IMR-90 (cell line): Measurements from ENCODE around the gene DPYSL5. TPM values are rescaled to one million over a fixed set of nuclear protein-coding genes. Genes with fewer than 3 reads are reported as not detected.

Experiments used
- ATAC-seq: fragments of 200-7000 bp; cut with Tn5 transposase; 2 replicates; pipeline ENCODE4 v1.9.1; 2020; ENCODE audit warnings: low read depth, mild to moderate bottlenecking, moderate library complexity
- BruUV-seq: library from RNA; stranded (reverse); fragments of 400-500 nt; replicated peaks from 2 replicates; lab custom pipeline; 2021; lab: Mats Ljungman, UMichigan
- CTCF ChIA-PET: fragments of 300-600 bp; formaldehyde crosslinking; extraction: SDS; loops from one replicate; lab custom pipeline; 2021; ENCODE audit warnings: antibody characterized with exemption; lab: Yijun Ruan, JAX
- POLR2A ChIA-PET: fragments of 300-600 bp; sonication (Branson Sonifier 250); formaldehyde crosslinking; loops from one replicate; lab custom pipeline; 2022; ENCODE audit warnings: antibody characterized with exemption; ENCODE audit not compliant: unreplicated experiment; lab: Charles Lee
- DNase-seq: peaks from one replicate; pipeline ENCODE4 v3.0.0; 2013
- H2AFZ ChIP-seq: replicated peaks from 2 replicates; pipeline ENCODE3; 2013; ENCODE audit warnings: low read length, mild to moderate bottlenecking; ENCODE audit not compliant: poor library complexity
- H2AK5ac ChIP-seq: 2 replicates; pipeline ENCODE4 v1.6.1; 2013; ENCODE audit warnings: low read depth, low read length, inconsistent platforms
- H2AK9ac ChIP-seq: replicated peaks from 2 replicates; pipeline ENCODE3; 2013; ENCODE audit warnings: mild to moderate bottlenecking, low read depth, low read length, moderate library complexity; ENCODE audit not compliant: poor library complexity
- H2BK120ac ChIP-seq: 2 replicates; pipeline ENCODE4 v1.6.1; 2013; ENCODE audit warnings: low read depth, low read length, inconsistent platforms
- H2BK15ac ChIP-seq: 3 replicates; pipeline ENCODE4 v1.6.1; 2013; ENCODE audit warnings: low read depth, low read length, inconsistent platforms
- H2BK20ac ChIP-seq: 2 replicates; pipeline ENCODE4 v1.6.1; 2013; ENCODE audit warnings: low read depth, mild to moderate bottlenecking, inconsistent platforms, low read length, moderate library complexity
- H2BK5ac ChIP-seq: 2 replicates; pipeline ENCODE4 v1.6.1; 2013; ENCODE audit warnings: mild to moderate bottlenecking, low read depth, low read length, inconsistent platforms; ENCODE audit not compliant: poor library complexity, severe bottlenecking
- H3K14ac ChIP-seq: replicated peaks from 2 replicates; pipeline ENCODE4 v1.6.1; 2013; ENCODE audit warnings: low read depth, low read length, inconsistent platforms
- H3K18ac ChIP-seq: 2 replicates; pipeline ENCODE4 v1.6.1; 2013; ENCODE audit warnings: low read depth, low read length, control low read depth
- H3K23ac ChIP-seq: 2 replicates; pipeline ENCODE4 v1.6.1; 2013; ENCODE audit warnings: low read depth, low read length, inconsistent platforms
- H3K27ac ChIP-seq: 2 replicates; pipeline ENCODE4 v1.5.1; 2013; ENCODE audit warnings: mild to moderate bottlenecking, control low read depth, low read length; ENCODE audit not compliant: insufficient read depth
- H3K27me3 ChIP-seq: 2 replicates; pipeline ENCODE4 v1.6.1; 2013; ENCODE audit warnings: low read length; ENCODE audit not compliant: control insufficient read depth, insufficient read depth
- H3K36me3 ChIP-seq: 2 replicates; pipeline ENCODE4 v1.6.1; 2013; ENCODE audit warnings: low read length, mixed read lengths; ENCODE audit not compliant: control insufficient read depth, insufficient read depth
- H3K4ac ChIP-seq: 2 replicates; pipeline ENCODE4 v1.6.1; 2013; ENCODE audit warnings: low read depth, low read length, inconsistent platforms
- H3K4me1 ChIP-seq: 2 replicates; pipeline ENCODE4 v1.6.1; 2013; ENCODE audit warnings: low read length, mixed read lengths; ENCODE audit not compliant: control insufficient read depth, insufficient read depth
- H3K4me2 ChIP-seq: 2 replicates; pipeline ENCODE4 v1.6.1; 2013; ENCODE audit warnings: low read depth, mild to moderate bottlenecking, control low read depth, low read length, moderate library complexity
- H3K4me3 ChIP-seq: 2 replicates; pipeline ENCODE4 v1.5.1; 2013; ENCODE audit warnings: low read depth, mild to moderate bottlenecking, control low read depth, low read length, moderate library complexity; ENCODE audit not compliant: insufficient read depth
- H3K56ac ChIP-seq: 2 replicates; pipeline ENCODE4 v1.6.1; 2013; ENCODE audit warnings: low read length, inconsistent platforms; ENCODE audit not compliant: insufficient read depth; ENCODE audit errors: extremely low read depth
- H3K79me1 ChIP-seq, 2 experiments: 2 replicates each; pipeline ENCODE4 v1.6.1; 2013; ENCODE audit warnings: low read length in 2 of 2, inconsistent platforms in 1 of 2, low read depth in 1 of 2
- H3K9ac ChIP-seq: 2 replicates; pipeline ENCODE4 v1.6.1; 2013; ENCODE audit warnings: low read depth, low read length, control low read depth
- H3K9me1 ChIP-seq: 2 replicates; pipeline ENCODE4 v1.6.1; 2013; ENCODE audit warnings: low read length, inconsistent platforms; ENCODE audit not compliant: insufficient read depth
- H3K9me3 ChIP-seq: 2 replicates; pipeline ENCODE4 v1.6.1; 2013; ENCODE audit warnings: low read length; ENCODE audit not compliant: control insufficient read depth, insufficient read depth
- H4K20me1 ChIP-seq: 2 replicates; pipeline ENCODE4 v1.6.1; 2013; ENCODE audit warnings: low read length, inconsistent platforms; ENCODE audit not compliant: insufficient read depth
- H4K5ac ChIP-seq: 2 replicates; pipeline ENCODE4 v1.6.1; 2013; ENCODE audit warnings: mild to moderate bottlenecking, low read depth, low read length, control low read depth
- H4K8ac ChIP-seq, 2 experiments: 2 replicates each; pipeline ENCODE4 v1.6.1; 2013; ENCODE audit warnings: low read depth in 2 of 2, low read length in 2 of 2, control low read depth in 1 of 2, inconsistent platforms in 1 of 2
- H4K91ac ChIP-seq: 2 replicates; pipeline ENCODE4 v1.6.1; 2013; ENCODE audit warnings: low read depth, low read length, inconsistent platforms; ENCODE audit not compliant: insufficient read depth
- FOS ChIP-seq: fragments of 150-350 bp; IDR thresholded peaks from 2 replicates; pipeline ENCODE4 v1.6.1; 2016; ENCODE audit warnings: low read depth, low read length
- RCOR1 ChIP-seq: IDR thresholded peaks from 2 replicates; pipeline ENCODE4 v1.6.1; 2012; ENCODE audit warnings: mild to moderate bottlenecking, low read length, improper control_type of control experiment; ENCODE audit not compliant: insufficient replicate concordance
- WGBS, 2 experiments: methylation state at CpG; one replicate each; pipeline versions ENCODE4 v1.1.5 to v1.1.7; 2013; ENCODE audit warnings: missing lambda C conversion rate in 2 of 2; ENCODE audit not compliant: insufficient read length in 1 of 2; ENCODE audit errors: extremely low coverage in 2 of 2; 5-methylcytosine and 5-hydroxymethylcytosine counted together
- dilution Hi-C: fragments of 300-500 bp; cut with HindIII; formaldehyde crosslinking; loops from one replicate; pipeline ENCODE4 v1.14.3; 2018; ENCODE audit warnings: low sequenced_read_pairs; ENCODE audit not compliant: unreplicated experiment
- in situ Hi-C: fragments of 300-500 bp; cut with MboI; formaldehyde crosslinking; loops from 3 replicates; pipeline ENCODE4 v1.14.3; 2019; ENCODE audit warnings: low sequenced_read_pairs, inconsistent platforms, mixed read lengths
- intact Hi-C: fragments of 100-400 bp; cut with micrococcal nuclease; formaldehyde crosslinking; loops from 2 replicates; pipeline ENCODE4 v1.10.0; 2022
- polyA plus RNA-seq, 3 experiments: library from polyadenylated mRNA; depleted of rRNA; stranded (reverse); fragments of >200 nt; gene quantifications; 2 replicates each; pipeline ENCODE4 v1.2.3, GENCODE V29; 2012; ENCODE audit warnings: low replicate concordance in 1 of 3
- total RNA-seq: library from RNA; depleted of rRNA; stranded (reverse); fragments of >200 nt; gene quantifications from 2 replicates; pipeline ENCODE4 v1.2.3, GENCODE V29; 2012

The DPYSL5 gene
- total and polyA plus RNA-seq, 2 of the 4 experiments (the other 2 are of a cell fraction) = not detected

- H3K4me3 ChIP-seq = no peak overlapping the region
- H2BK120ac ChIP-seq = no peak overlapping the region
- dilution Hi-C loops (no loop called here), intact Hi-C loops (no loop called here), in situ Hi-C loops (no loop called here)
- H2AK5ac ChIP-seq = no peak overlapping the region
- H3K4ac ChIP-seq = no peak overlapping the region
- no TSS peak for BruUV-seq
- no peak overlapping the region for H4K8ac ChIP-seq
- H4K5ac ChIP-seq = no peak overlapping the region
- no peaks in the 10 kb centered on the region for H3K79me1 ChIP-seq
- H3K18ac ChIP-seq = no peak overlapping the region
- H2BK5ac ChIP-seq = no peak overlapping the region
- 0 out of 2 replicates have a peak, but pooled peaks cover 3% of the 10 kb centered on the region for H3K9me1 ChIP-seq
- WGBS, 2 experiments = no CpG with 5 or more reads among the region's 3 CpGs
- no peak overlapping the region for H4K91ac ChIP-seq
- no peak for TF ChIP-seq RCOR1
- no peak for TF ChIP-seq FOS
- H3K56ac ChIP-seq = no peak overlapping the region
- no peak overlapping the region for H3K9ac ChIP-seq
- no peak overlapping the region for H3K14ac ChIP-seq
- H3K9me3 ChIP-seq = no peaks in the 10 kb centered on the region
- no peak overlapping the region for H2BK15ac ChIP-seq
- ATAC-seq = no peak
- no peak overlapping the region for H3K23ac ChIP-seq
- peak overlapping the region; percentile 56 for H2AFZ ChIP-seq
- no peaks in the 10 kb centered on the region for H4K20me1 ChIP-seq
- no peak overlapping the region for H3K27ac ChIP-seq
- CTCF ChIA-PET = no interaction called here
- no peaks in the 10 kb centered on the region for H3K4me1 ChIP-seq
- H3K36me3 ChIP-seq = no peaks in the 10 kb centered on the region
- H2BK20ac ChIP-seq = no peak overlapping the region
- no peak overlapping the region for H2AK9ac ChIP-seq
- no peak for DNase-seq
- no peak overlapping the region for H3K4me2 ChIP-seq
- peaks cover 27% of the 10 kb centered on the region for H3K27me3 ChIP-seq
- POLR2A ChIA-PET = interaction anchor here (0.6 kb wide), 1 partner anchor 22 kb away, joined by 6 read pairs; no protein-coding TSS in a partner anchor
Measured at GRCh38 chr2:26809211-26809610, 38.7 kb upstream of the DPYSL5 start.
